GM18519 (cell line): Measurements from ENCODE around the gene PPP6R3.

Experiments
- ATAC-seq: cut with Tn5 transposase; IDR thresholded peaks from one replicate; pipeline ENCODE4 v1.9.1; 2021; ENCODE audit warnings: mild to moderate bottlenecking, moderate library complexity; ENCODE audit not compliant: unreplicated experiment, low FRiP score

Gene PPP6R3

DNA sequence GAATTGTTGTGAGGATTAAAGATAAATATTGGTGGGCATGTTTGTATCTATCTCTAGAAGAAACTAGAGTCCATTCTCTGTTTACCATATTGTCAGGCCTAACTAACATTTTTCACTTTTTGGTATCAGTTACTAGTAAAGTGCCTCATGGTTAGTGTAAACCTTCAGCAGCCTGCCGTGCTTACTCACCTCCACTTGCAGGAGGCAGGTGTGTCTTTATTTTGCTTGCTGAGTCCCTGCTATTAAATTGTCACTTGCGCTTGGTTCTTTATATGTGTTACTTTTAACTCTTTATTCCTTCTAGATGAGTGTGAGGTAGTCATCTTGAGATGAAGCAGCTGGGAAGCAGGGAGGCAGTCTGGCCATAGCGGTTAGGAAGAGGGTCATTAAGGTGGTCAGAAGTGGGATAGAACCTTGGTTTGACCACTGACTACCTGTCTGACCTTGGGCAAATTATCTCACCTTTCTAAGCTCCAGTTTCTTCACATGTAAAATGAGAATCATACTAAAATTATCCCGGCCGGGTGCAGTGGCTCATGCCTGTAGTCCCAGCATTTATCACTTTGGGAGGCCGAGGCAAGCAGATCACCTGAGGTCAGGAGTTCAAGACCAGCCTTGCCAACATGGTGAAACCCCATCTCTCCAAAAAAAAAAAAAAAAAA lies 21.2 kb downstream of the PPP6R3 start:
- no peak for ATAC-seq

DNA sequence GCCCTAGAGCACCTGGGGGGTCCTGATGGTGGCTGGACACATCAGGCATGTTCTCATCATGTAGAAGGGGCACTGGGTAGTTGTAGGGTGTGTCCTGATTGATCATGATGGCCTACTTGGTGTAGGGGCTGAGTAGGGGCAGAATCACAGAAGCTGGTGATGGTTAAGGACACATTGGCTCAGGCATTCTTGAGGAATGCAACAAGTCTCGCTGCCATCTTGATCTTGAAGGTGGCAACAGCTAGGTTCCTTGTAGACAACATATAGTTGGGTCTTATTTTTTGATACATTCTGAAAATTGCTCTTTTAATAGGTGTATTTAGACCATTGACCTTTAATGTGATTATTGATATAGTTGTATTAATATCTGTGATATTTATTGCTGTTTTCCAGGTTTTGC lies 28.1 kb downstream of the PPP6R3 start:
- no peak for ATAC-seq

DNA sequence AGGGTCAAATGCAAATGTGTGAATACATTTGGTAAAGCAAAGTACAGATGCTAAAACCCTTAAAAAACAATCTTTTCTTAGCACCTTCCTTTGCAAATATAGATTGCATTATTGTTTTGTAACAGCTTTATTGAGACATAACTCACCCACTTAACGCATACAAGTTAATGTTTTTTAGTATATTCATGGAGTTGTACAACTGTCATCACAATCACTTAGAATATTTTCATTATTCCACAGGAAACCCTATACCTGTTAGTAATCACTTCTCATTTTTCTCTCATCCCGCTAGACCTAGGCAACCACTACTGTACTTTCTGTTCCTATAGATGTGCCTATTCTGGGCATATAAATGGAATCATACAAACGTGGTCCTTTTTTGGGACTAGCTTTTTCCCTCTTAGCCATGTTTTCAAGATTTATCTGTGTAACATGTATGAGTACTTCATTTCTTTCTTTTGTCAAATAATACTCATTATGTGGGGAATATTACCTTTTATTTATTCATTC lies 34.7 kb downstream of the PPP6R3 start:
- ATAC-seq = no peak

DNA sequence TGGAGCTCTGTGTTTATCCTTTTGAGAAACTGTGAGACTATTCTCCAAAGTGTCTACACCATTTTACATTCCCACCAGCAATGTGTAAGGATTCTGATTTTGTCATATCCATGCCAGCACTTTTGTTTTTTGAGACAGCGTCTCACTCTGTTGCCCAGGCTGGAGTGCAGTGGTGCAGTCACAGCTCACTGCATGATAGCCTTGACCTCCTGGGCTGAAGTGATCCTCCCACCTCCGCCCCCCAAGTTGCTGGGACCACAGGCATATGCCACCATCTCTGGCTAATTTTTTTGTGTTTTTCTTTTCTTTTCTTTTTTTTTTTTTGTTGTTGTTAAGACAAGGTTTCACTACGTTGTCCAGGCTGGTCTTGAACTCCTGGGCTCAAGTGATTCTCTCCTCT lies 35.3 kb downstream of the PPP6R3 start:
- ATAC-seq = no peak

DNA sequence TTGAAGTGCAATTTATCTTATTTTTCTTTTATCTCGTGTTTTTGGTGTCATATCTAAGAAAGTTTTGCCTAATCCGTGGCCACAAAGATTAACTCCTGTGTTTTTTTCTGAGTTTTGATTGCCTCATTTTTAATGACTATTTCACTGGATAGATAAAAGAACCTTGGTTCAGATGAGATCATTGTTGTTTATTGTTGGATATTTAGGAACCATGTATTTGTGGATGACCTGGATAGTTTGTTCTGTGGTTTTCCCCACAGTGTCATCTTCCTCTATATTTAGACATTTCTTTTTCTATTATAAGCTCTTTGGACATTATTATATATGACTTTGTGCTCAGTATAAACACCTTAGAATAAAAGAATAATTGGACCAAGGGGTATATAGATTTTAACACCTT lies 37.2 kb downstream of the PPP6R3 start:
- ATAC-seq = no peak

DNA sequence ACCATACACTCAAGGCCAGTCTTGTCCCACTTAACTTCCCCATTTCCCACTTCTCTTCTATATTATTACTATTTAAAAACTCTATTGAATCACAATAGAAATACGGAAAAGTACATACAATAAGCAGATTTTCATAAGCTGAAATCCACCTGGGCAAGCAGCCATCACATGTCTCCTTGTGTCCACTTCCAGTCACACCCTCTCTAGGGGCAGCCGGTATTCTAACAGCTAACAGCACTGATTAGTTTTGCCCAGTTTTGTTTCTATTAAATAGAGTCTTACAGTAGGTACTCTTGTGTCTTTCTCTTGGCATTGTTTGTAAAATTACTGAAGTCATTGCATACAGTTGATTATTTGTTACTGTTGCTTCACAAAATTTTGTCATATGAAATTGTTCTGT lies 37.8 kb downstream of the PPP6R3 start:
- no peak for ATAC-seq

DNA sequence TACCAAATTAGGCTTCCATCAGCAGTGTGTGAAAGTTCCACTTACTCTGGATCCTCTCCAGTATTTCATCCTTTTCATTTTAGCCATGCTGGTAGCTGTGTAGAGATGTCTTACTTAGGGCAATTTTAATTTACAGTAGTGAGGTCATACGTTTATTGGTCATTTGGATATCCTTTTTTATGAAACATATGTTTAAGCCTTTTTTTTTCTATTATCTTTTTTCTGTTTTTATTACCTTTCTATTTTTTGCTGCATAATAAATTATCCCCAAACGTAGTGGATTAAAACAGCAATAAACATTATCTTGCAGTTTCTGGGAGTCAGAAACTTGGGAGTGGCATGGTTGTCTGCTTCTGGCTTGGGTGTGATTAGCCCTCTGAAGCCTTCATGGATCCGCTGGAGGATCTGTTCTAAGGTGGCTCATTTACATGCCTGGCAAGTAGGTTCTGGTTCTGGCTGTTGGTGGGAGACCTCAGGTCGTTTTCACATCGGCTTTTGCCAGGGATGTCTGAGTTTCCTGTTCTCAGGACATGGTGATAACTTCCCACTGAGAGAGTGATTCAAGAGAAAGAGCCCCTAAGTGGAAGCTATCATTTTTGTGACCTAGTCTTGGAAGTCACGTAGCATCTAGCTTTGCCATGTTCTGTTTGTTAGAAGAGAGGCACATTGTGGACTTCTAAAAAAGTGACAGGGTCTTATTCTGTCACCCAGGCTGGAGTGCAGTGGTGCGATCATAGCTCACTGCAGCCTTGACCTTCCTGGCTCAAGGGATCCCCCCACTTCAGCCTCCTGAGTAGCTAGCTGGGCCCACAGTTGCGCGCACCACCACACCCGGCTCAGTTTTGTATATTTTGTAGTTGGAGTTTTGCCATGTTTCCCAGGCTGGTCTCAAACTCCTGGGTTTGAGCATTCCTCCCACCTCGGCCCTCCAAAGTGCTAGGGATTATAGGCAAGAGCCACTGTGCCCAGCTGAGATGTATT lies 38.6 kb downstream of the PPP6R3 start:
- ATAC-seq = no peak

DNA sequence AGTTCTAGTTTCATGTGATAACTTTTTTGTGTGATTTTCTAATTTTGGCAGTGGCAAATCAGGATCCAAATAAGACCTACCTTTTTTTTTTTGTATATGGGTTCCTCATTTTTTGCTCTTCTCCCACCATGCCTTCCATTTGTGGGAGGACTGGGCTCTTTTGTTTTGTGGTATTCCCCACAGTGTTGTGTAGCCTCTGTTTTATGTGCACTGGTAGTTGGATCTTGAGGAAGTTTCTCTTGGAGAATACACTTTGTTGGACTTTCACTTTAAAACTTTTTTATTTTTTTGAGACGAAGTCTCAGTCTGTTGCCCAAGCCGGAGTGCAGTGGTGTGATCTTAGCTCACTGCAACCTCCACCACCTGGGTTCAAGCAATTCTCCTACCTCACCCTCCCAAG lies 39.7 kb downstream of the PPP6R3 start:
- ATAC-seq = no peak

DNA sequence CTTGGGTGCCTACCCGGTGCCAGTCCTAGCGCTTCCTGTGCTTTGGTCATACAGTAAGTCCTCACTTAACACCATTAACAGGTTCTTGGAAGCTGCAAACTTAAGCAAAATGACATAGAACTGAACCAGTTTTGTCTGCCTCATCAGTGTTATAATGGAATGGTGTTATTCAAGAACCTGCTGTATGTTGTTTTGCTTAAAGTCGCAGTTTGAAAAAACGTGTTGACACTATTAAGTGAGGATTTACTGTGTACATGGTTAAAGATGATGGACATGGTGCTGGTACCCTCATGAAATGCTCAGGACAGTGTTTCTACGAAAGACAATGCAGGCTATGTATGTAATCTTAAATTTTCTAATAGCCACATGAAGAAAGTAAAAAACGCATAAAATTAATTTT lies 41.3 kb downstream of the PPP6R3 start:
- no peak for ATAC-seq

DNA sequence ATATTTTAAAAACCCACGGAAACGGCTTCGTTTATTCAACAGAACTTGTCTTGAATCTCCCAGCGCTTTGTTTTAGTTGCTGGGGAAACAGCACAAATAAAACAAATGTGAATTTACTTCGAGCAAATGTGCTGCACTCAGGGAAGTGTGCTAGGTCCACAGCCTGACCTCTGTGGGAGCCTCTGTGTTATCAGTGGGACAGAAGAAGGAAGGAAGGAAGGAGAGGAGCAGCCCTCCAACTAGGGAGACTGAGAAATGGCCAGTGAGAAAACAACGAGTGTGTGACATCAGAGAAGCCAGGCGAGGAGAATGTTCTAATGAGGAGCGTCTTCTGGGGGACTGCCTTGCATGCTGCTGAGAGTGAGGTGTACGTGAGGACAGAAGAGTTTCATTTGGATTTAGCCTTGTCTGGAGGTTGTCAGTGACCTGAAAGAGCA lies 42.7 kb downstream of the PPP6R3 start:
- no peak for ATAC-seq

DNA sequence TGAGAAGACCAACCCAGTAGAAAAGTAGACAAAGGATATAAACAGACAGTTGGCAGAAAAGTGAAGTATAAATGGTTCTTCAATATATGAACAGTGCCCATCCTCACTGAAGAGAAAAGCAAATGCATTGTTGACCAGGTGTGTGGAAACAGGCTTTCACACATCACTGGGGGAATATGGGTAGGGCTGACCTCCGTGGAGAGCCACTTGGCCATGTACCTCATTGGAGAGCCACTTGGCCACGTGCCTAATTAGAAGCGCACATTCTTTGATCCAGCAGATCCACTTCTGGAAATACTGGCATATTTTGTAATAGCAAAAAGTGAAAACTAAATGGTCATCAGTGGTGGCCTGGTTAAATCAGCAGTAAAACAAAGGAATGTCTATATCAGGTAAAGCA lies 43.2 kb downstream of the PPP6R3 start:
- ATAC-seq = no peak

DNA sequence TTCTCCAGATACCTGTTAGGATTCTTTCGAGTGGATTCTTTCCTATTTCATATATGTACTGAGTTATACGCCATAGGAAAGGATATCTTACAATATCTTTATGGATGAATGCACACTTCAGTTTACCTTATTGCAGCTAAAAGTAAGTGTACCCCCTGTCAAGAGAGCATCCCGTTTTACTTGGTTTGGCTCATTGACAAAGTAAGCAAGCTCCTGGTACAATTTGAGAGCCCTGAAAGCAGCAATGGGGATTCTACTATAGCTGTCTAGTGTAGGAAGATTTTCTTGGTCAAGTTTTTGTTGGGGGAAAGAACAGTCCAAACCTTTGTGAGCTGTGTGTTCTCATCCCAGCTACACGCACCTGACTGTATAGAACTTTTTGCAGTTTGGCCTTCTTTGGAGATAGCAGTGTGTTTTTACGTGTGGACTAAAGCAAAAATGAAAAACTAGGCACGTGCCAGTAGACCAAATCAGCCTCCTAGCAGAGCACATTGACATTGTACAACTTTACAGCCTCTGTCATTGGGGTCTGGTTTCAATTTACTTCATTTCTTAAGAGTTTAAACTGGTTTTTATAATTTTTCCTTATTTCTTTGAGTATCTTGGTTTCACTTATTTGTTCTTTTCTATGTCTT lies 44.0 kb downstream of the PPP6R3 start:
- no peak for ATAC-seq

DNA sequence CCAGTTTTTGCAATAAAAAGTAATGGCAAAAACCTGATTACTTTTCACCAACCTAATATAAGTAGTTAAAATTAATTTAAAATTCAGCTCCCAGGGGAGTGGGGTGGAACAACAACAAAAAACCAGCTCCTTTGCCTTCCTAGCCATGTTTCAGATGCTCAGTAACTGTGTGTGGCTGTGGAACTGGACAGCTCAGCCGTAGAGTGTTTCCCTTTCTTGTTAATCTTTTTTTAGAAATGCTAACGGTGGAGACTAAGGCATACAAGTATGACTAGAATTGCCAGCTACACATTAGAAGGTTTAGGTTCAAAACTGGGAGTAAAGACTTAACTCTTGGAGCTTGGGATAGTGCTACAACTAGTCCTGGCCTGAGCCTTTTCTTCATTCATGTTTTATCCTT lies 45.0 kb downstream of the PPP6R3 start:
- ATAC-seq = no peak

DNA sequence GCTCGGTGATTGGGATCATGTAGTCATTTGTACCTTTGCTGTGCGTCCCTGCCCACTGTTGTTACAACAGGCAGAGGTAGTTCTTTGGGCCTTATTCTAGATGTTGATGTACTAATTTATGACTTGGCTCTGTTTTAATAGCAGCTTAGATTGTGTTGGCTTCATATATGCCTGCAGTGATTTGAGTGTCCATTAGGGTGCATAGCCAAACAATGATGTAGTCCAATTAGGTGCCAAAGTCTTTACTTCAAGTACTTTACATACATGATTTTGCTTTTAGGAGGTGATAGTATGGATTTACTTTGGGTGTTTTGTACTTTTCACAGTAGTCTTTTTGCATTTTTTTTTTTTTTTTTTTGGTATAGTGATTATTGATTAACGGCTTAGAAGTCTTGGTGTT lies 46.4 kb downstream of the PPP6R3 start:
- no peak for ATAC-seq

DNA sequence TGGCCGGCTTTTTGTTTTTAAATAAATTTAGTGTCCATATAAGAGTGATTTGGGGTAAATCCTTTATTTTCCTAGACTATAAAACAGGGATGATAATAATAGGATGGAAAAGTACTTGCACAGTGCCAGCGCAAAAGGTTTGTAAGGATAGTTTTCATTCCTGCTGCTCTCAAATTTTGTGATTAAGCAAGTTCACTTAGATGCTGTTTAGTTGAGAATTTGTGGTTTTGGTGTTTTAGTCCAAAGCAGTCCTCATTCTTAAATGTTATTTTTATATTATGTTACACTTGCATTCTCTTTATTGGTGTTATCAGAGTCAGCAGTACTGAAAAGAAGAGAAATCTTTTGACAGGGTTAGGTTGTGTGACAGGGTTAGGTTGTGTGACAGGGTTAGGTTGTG lies 47.9 kb downstream of the PPP6R3 start:
- no peak for ATAC-seq

DNA sequence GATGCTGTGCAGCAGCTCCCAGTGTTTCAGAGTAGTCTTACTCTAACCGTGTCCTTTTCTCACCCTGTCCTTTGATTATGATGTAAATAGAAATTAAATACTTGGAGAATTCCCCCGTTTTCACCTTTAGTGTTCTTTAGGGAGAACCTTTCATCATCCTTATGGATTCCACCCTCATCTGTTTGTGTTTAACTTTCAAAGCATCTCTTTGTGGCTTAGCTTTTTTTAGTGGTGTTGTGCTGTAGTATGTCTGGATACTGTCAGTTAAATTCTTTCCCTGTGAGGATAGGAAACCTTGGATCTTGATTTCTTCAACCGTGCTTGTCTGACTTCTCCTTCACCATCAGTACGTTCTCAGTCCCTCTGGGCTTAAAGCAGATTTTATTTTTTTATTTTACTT lies 48.5 kb downstream of the PPP6R3 start:
- ATAC-seq = no peak

DNA sequence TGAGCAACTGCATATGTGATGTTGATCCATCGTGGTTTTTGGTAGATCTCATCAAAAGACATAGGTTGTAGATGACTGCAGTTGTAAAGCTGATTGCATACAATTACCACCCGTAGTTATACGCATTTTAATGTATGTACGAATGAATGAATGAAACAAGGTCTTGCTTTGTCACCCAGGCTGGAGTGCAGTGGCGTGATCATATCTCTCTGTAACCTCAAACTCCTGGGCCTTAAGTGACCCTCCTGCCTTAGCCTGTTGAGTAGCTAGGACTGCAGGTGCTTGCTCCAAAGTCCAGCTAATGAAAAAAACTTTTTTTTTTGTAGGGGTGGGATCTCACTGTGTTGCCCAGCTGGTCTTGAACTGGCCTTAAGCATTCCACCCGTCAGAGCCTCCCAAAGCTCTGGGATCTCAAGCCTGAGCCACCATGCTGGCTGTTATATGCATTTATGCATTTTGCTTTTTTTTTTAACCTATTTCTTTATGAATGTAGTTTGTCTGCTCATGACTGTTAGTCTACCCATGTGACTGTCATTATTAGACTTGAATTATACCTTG lies 53.5 kb downstream of the PPP6R3 start:
- ATAC-seq = no peak

DNA sequence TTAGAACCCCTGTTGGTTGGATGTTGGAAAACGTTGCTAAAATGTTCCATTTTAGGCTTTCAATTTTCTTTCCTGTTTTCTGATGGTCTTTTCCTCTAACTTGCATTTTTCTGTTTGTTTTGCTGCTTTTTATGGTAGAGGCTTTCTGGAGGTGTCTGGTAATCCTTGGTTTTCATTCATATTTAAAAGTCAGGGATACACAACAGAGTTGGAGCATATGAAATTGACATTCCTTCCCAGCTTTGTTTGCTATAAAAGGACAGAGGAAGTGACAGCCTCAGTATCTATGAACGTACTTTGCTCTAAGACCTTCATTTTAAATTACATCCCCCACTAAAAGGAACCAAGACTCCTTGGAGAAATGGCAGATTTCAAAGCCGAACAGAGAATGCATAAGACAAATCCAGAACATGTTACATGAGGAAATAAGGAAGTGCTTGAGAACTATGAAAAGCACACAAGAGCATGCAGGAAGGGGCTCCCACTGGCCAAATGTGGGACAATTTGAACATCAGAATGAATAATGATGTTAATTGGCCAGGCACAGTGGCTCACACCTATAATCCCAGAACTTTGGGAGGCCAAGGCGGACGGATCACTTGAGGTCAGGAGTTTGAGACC lies 56.7 kb downstream of the PPP6R3 start:
- ATAC-seq = no peak

DNA sequence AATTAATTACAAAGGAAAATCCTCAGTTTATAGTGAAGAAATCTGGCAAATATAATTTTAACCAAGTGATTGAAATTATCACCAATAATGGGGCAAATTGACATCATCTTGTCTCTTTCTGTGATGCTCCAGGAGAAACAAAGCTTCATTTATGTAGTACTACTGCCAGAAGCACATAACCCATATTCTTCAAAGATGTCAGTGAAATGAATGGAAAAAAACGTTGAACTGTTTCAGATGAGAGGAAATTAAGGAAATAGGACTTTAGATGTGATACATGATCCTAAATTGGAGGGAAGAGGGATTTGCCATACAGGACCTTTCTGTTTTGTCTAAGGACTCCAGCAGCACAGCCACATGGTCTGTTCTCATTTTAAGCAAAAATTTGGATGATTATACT lies 57.6 kb downstream of the PPP6R3 start:
- ATAC-seq = no peak

DNA sequence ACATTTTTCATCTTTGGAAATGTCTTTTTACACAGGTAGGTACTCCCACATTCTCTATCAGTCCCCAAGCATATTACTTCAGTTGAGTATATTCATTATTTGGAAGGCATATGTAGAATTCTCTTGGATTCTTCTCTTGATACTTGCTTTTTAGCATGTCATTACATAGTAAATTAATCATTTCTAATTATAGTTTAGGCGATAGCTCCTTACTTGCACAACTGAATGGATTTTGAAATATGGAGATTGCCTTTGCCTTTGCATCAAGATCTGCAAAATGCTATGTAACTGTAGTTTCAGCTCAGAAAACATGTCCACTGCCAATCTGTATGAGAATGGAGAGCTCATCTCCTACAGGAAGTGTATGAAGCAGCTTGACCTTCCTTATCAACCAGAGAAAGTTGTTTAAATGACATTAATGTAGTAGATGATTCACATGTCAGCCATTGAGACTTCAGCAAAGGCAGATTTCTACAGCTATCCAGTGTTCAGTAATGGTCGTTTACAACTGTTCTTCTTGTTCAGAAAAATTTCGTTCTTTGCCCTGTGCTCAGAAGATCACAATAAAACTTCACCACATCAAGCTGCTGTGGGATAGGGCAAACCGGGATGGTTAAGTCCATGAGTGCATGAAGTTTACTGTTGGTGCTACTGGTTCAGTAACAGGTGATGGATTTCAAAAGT lies 61.6 kb downstream of the PPP6R3 start:
- no peak for ATAC-seq
